GM18507 (cell line): Measurements from ENCODE around the gene KIAA1328.
"Not testable (repeated sequence)": the region's sequence is repeated elsewhere in the genome, so short reads cannot be mapped to it uniquely, and the experiment has no call there.

ENCODE experiments used
- DNase-seq: peaks from one replicate; pipeline ENCODE4 v3.0.0; 2011; ENCODE audit warnings: low read depth; ENCODE audit not compliant: insufficient read length; ENCODE audit errors: extremely low spot score
- FAIRE-seq: peaks from 2 replicates; lab custom pipeline; 2011; peaks lifted over from hg19 to GRCh38; lab: Jason Lieb, UNC

Gene KIAA1328

DNA sequence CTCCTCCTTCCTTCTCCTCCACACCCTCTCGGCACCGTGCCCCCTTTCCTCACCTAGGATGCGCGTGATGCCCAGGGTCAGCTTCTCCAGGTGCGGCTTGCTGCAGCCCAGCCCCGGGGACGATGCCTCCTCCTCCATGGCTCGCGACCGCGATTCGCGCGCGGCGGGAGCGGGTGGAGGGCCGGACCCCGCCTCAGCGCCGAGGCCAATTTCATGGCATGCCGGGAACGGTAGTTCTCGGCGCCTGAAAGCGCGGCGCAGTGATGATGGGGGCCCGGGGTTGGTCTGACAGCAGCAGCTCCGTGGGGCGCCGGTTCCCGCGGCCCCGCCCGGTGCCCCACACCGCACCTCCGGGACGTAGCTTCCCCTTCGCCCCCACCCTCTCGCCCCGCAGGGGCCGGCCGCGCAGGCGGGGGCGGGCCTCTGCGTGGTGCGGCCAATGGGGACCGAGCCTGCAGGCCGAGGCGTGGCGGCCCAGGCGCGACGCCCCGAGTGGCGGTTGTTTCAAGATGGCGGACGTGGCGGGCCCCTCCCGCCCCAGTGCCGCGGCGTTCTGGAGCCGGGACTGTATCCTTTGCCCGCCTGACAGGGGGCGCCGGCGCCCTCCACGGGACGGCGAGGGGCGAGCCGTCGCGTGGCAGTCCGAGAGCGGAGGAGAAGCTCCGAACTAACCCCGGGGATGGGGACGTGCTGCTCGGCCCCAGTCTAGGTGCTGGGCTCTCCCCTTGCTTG is at the start of gene KIAA1328, which contains the start of gene TPGS2:
KIAA1328 (plus strand) TSS at position 498 of the 732 bp plus-strand sequence; CDS start at position 510, 12 bp downstream.
TPGS2 (minus strand) TSS at position 373 of the 732 bp plus-strand sequence; CDS start at position 138, 235 bp downstream.
- peak; percentile 78 for DNase-seq
- peak; percentile 95 for FAIRE-seq

DNA sequence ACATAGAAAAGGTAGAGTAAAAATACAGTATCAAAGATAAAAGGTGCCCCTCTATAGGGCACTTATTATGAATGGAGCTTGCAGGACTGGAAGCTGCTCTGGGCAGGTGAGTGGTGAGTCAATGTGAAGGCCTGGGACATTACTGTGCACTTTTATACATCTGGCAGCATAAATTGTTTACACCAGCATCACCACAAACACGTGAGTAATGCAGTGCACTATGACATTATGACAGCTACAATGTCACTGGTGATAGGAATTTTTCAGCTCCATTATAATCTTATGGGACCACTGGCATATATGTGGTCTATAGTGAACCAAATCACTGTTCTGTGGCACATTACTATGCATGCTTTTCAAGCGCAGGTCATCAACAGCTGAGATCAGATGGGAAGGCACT is 48.2 kb upstream of the KIAA1328 start:
- FAIRE-seq = no peak

DNA sequence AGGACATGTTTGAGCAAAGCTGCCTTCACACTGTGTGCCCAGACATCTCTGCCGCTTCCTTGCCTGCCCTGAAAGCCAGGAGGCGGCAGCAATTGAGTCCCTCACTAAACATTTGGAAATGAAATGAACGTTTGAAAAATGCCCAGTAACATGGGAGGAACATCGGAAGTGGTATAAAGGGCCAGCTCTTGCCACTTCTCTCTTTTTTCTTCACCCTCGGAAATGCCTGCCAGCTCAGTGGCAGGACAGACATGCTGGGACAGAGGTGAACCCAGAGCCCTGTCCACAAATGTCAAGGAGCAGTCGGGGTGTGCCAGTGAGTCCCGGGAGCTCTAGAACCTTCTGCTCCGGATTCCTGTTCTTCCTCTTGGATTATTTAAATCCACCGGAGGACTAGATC is 46.2 kb upstream of the KIAA1328 start:
- no peak for DNase-seq
- no peak for FAIRE-seq

More for the DNA sequence above, 48.2 kb upstream of the KIAA1328 start:
- no peak for DNase-seq

DNA sequence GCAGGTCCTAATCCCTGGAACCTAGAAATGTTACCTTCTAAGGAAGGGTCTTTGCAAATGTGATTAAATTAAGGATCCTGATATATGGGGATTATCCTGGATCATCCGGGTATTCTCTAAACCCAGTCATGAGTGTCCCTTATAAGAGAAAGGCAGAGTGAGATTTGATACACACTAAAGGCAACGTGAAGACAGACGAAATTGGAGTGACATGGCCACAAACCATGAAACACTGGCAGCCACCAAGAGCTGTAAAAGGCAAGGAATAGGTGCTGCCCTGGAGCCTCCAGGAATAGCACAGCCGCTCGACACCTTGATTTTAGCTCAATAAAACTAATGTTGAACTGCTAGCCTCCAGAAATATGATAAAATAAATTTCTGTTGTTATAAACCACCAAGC is 45.1 kb upstream of the KIAA1328 start:
- no peak for DNase-seq
- FAIRE-seq = no peak

DNA sequence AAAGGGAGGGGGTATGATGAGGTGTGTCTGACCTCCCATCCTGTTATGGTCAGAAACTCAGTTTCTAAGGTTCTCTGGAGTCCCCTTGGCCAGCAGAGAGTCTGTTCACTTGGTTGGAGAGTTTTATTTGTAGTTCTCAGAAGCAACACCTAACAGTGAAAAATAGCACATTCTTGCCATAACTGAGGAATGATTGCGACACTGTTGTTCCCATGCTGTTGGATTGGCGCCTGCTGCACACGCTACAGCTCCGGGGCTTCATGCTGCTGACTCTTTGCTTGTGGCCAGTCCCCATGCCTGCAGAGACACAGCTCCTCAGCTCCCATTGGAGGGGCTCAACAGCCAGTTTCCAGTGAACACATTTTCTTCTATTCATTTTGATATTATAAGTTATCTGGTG is 42.2 kb upstream of the KIAA1328 start:
- DNase-seq (no peak), FAIRE-seq (no peak)

DNA sequence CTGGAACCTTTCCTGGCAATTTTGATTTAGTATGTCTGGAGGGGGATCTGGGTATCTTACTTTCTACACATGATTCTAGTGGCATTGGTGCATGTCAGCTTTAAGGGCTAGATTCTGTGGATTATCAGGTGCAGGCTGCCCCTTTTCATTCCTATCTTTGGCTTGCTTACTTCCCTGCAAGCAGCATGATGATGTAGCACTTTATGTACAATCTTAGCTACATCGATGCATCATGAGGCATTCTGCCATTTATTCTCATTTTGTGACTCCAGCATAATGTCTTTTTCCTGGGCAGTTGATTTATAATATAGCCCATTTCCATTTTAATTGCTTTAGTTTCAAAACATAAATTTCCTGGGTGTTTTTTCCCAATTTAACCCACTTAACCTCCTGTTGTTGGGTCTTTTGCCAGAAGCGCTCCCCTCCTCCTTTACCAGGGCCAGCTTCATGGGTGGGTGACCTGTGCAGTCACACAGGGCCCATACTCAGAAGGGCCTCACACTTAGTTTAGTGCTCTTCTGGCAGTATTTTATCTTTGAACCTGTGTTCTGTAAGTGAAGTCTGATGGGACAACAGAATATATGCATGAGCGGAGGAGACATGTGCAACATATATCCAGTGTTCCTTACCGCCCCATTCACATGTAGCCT is 36.2 kb upstream of the KIAA1328 start:
- FAIRE-seq = no peak
- no peak for DNase-seq

DNA sequence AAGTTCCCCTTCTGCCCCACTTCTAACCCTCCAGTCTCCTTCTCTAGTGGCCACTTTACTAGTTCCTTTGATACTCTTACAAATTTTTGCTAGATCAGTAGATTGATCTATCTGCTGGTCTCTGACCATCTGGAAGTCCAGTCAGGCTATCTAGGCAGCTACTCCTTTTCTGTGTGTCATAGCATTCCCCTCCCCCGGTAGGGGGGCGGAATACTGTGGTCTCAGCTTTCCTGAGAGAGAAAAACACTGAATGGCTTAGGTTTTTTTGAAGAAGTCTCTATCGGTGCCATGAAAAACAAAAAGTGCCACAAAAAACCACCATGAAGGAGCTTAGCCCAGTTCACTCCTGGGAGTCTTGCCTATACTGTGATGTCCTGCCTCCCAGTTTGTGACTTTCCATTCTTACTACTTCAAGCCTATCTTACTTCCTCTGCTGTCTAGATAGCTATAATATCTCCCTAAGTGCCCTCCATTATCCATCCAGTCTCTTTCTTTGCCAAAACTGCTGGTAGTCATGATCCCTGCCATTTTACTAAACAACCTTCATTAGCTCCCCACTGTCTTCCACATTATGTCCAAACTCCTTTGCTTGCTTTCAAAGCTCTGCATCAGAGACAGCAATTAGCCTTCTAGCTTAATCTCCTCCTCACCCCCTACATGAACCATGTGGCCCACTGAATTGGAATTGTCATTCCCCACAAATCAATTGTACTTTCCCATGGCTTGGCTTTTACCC is 30.0 kb upstream of the KIAA1328 start:
- FAIRE-seq (no peak), DNase-seq (no peak)

DNA sequence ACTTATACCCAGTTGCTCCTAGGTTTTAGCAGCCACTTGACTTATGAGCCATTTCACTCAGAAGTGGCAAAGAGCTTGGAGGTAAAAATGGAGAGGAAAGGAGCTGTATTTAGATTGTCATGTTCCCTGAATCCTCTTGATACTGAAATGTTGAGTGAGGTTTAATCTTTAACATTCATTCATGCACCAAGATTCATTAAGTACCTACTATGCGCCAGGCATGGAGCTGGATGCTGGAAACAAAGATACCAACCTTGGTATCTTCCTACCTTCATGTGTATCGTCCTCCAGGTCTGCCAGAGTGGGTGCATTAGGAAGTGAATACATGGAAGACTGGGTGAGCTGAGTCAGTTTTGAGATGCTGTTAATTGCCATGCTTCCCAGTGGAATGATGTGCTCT is 23.8 kb upstream of the KIAA1328 start:
- no peak for DNase-seq
- no peak for FAIRE-seq

DNA sequence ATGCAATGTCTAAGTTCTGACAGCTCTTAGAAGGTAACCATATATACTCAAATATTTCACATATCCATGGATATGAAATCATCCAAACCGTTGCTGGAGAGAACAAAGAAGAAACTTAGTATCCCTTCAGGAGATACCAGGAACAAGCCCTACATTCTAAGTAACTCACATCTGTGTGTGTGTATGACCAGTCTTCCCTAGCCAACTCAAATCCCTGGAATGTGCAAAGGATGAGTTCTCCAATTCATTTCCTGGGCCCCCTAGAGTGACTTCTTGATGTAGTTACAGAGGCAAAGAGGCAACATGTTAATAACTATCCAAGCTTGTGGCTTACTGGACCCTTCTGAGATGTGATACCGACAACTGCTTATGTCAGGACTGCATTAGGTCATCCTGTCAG is 20.2 kb upstream of the KIAA1328 start:
- no peak for FAIRE-seq

DNA sequence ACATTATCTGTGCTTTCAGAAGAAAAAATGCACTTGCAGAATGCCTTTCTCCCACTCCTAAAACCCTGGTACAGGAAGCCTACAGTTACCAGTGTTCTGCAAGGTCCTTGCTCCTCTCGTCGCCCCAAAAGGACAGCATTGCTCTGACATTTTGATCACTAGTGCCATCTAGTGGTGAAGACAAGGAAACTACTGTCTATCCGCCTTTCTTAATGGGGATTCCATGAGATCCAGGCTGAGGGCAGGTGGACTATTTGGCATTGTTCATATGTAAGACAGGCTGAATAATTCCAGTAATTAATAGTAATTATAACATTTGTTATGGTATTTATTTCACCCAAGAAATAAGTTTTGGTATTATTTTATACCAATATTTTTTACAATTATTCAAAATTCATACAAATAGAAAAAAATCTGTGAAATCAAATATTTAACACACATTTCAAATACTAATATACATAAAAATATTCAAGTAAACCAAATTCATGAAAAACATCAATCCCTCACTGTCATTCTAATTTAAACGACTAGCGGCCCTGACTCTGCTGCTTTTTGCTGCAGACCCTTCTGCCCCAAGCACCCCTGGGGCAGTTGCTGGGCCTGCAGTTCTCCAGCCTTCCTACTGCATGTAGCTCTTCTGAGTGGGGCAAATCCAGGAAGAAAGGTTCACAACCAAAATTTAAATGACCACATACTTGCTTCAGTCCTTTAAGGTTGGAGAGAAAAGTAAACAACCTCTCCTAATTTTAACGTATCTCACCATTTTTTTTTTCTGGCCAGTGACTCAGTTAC is 19.1 kb upstream of the KIAA1328 start:
- peak; percentile 84 for FAIRE-seq
- DNase-seq = peak; percentile 65

More for the DNA sequence above, 20.2 kb upstream of the KIAA1328 start:
- no peak for DNase-seq

DNA sequence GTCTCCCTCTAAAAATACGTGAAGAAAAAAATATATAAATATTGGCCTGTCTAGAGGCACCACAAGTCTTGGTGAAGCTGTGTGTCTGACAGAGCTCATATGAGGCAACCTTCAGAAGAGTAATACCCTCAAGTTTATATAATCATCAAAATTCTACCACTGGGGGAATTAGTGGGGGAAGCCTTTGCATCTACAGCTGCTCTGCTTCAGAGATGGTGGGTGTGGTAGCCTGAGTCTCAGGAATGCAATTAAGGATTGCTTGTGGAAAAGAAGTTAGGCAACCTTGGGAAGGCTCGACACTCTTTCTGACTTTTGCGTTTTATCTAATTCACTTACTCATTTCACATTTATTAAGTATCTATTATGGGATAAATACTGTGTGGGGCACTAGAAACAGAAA is 17.5 kb upstream of the KIAA1328 start:
- DNase-seq (no peak), FAIRE-seq (no peak)

DNA sequence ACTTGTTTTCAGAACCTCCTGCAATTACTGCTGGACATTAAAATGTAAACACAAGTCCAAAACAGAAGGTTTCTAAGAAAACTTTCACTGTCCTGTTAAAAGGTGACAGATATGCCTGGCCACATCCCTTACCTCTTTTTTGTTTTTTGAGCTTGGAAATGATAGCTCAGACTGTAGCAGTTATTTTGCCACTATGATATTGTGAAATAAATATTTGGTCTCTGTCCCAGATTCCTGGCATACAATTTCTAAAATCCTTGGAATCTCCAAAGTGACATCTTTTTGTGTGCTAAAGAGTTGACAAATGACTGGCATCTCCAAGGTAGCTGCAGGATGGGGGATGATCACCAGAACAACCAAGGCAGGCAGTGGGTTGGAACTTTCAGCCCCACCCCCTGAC is 17.0 kb upstream of the KIAA1328 start:
- DNase-seq (no peak), FAIRE-seq (no peak)

DNA sequence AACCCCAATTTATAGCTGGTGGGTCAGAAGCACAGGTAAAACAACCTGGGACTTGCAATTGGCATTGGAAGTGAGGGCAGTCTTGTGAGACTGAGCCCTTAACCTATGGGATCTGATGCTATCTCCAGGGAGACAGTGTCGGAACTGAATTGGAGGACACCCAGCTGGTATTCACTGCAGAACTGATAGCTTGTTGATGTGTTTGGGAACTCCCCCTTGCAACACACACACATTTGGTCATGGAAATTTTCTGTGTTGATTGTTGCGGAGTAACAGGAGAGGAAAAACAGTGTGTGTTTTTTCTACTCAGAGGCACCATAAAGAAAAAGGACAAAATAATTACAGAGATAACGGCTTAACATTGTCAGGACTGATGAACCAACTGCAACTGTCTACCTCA is 16.2 kb upstream of the KIAA1328 start:
- DNase-seq = no peak
- FAIRE-seq = no peak

DNA sequence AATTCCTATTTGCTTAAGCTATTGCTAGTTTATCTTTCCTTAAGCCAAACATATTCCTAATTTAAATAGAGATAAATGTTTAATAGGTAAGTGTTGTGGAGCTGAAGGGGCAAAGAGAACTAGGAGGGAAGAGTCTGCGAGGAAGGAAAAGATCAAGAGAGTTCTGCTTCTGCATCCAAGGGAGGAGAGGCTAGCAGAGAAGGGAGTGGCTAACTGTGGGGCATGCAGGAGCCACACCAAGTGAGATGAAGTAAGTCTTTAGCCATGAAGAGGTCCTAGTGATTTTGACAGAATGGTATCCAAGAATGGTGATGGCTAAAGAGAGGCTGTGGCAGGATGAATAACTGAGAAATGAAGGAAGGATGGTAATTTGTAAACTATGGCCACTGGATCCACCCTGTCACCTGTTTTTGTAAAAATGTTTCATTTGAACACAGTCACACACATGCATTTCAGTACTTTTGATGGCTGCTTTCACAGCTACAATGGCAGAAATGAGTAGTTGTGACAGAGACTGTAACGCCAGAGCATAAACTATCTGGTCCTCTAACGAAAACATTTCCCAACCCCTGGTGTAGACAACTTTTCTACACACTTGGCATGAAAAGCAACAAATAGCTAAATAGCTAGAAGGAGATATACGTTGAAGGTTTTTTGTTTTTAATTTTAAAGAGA is 15.7 kb upstream of the KIAA1328 start:
- DNase-seq (no peak), FAIRE-seq (no peak)

DNA sequence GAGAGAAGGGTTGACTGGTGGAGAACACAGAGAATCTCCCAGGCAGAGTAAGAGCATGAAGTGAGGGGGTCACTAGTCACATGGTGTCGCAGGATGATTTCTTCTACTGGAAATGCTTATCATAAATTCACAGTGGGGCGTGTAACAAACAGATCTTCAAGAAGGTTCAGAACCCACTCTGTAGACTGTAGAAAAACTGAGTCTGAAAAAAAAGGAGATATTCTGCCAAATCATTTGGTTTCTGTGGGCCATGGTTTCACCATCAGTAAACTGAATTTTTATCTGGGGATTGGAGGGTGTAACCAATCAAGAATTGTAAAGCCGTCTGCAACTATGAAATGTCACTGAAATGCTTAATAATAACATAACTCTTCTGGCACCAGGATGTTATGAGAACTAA is 15.1 kb upstream of the KIAA1328 start:
- no peak for DNase-seq
- FAIRE-seq = no peak

DNA sequence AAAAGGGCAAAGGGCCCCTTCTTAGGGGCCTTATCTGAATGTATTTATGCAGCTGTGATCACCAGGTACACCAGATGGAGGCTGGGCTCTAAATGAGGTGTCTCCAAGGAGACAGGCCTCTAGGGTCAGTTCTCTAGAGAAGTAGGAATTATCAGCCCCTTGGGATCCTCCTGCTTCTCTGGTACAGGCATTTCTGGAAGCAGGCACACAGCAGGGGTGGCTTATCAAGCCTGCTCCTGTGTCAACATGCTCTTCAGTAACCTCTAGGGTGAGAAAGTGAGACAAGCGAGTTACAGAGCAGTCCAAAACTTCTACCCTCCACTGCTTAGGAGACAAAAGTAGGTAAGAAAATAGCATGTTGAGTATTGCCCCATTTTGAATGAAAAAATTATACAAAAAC is 13.9 kb upstream of the KIAA1328 start:
- DNase-seq = no peak
- FAIRE-seq = no peak

DNA sequence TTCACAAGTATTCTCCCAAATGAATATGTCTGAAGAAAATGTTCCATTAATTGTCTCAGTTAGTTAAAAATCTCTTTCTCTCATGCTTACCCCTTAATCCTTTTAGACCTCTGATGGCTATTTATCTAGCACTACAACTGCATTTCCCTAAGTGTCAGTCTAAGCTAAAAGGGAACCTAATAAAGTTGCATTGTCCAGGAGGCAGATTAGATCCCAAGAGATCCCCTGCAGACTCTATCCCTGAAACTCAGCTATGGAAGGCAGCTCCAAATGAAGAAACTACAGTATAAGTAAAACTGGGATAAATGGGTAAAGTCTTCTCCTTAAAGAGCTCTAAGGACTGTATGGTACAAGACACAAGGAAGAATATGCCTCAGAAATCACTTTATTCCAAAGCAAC is 12.8 kb upstream of the KIAA1328 start:
- not testable (repeated sequence) for DNase-seq, FAIRE-seq

DNA sequence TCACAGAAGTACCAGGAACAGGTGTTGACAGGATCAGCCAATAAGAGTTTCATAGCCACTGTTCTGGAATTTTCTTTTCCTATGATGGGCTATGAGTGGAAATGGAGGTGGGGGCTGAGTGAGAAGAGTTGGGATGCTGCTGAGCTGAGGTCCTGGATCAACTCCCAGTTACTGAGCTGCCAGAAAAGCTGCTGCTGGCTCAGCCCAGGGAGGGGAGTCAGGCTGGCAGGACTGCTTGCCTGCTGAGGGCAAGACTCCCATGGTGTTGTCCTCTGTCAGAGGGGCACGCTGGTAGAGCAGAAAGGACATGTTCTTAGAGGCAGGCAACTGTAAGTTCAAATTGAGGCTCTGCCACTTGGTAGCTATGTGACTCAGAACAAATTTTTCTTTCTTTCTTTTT is 11.9 kb upstream of the KIAA1328 start:
- DNase-seq (no peak), FAIRE-seq (no peak)

DNA sequence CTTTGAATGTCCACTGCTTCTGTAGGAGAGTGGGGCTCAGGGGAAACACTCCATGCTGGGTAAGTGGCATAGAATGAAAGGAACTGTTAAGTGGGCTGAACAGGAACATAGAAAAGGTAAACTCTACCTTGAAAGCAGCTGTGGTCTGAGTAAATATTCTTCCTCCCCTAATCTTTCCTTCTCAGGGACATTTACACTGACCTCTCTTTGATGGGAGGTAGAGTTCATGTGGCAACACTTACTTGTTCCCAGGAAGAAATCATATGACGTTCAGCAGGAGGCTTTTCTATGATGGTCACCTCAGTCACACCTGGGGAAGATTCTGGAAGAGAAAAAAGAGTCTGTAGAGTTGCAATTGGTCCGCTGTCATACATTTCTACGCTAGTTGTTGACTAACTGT is 10.3 kb upstream of the KIAA1328 start:
- no peak for FAIRE-seq

More for the DNA sequence above, 10.3 kb upstream of the KIAA1328 start:
- no peak for DNase-seq
